Measurements from ENCODE around the gene SKP1. TPM values are rescaled to one million over a fixed set of nuclear protein-coding genes. Genes with fewer than 3 reads are reported as not detected.

SKP1 gene
- total RNA-seq, 1 experiment from 2014 or later, result 415 TPM

DNA sequence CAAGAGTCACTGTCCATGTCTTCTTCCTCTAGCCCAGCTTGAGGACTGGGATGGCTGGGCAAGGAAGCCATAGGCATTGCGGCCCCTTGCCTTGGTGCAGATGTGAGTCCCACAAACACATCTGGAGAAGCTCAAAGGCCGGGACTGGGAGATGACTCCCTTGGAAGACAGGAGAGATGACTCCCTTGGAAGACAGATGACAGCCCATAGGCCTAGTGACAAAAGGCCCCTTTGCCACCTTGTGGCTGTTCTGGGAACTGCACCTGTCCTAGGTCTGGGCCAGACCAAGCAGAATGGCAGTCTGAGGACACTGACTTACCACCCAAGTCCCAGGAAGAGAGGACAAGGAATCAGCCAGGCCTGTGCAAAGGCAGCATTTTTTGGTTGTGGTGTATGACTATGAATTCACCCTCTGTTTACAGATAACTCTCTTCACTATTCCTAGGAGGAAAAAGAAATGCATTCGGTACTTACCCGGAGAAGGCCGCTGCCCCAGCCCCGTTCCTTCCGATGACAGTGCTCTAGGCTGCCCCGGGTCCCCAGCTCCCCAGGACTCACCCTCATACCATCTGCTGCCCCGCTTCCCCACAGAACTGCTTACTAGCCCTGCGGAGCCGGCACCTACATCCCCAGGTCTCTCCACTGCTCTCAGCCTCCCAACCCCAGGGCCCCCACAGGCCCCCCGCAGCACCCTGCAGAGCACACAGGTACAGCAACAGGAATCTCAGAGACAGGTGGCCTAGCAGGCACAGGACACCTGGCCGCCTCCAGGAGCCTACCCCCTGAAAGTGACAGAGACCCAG, 30.8 kb downstream of the SKP1 start:
- no peaks in the 10 kb centered on the region for H3K27me3 Mint-ChIP-seq (ENCODE audit: insufficient read depth, unreplicated experiment)
- no peak overlapping the region for H3K27ac Mint-ChIP-seq (ENCODE audit: low read depth, unreplicated experiment)
- DNase-seq (ENCODE audit: unreplicated experiment), result peak; percentile 88
- TF ChIP-seq, protein P1, sequence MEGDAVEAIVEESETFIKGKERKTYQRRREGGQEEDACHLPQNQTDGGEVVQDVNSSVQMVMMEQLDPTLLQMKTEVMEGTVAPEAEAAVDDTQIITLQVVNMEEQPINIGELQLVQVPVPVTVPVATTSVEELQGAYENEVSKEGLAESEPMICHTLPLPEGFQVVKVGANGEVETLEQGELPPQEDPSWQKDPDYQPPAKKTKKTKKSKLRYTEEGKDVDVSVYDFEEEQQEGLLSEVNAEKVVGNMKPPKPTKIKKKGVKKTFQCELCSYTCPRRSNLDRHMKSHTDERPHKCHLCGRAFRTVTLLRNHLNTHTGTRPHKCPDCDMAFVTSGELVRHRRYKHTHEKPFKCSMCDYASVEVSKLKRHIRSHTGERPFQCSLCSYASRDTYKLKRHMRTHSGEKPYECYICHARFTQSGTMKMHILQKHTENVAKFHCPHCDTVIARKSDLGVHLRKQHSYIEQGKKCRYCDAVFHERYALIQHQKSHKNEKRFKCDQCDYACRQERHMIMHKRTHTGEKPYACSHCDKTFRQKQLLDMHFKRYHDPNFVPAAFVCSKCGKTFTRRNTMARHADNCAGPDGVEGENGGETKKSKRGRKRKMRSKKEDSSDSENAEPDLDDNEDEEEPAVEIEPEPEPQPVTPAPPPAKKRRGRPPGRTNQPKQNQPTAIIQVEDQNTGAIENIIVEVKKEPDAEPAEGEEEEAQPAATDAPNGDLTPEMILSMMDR (IDR thresholded peaks at IDR 0.05; ENCODE audit: unreplicated experiment), result peak; percentile 98
- CTCF ChIA-PET, result interaction anchor here (0.5 to 19.8 kb wide), 22 partner anchors 7 to 1023 kb away, joined by 3 to 867 read pairs (median 4); no protein-coding TSS in a partner anchor
- POLR2A ChIA-PET, result interaction anchor here (1.0 to 1.3 kb wide), 5 partner anchors 11 to 105 kb away, joined by 4 to 6 read pairs (median 5); no protein-coding TSS in a partner anchor
- peaks cover 13% of the 10 kb centered on the region for H3K4me1 Mint-ChIP-seq (ENCODE audit: insufficient read depth, unreplicated experiment)
- H3K9me3 Mint-ChIP-seq (ENCODE audit: unreplicated experiment), result no peaks in the 10 kb centered on the region
- H3K36me3 Mint-ChIP-seq (ENCODE audit: insufficient read depth, unreplicated experiment), result peaks cover 80% of the 10 kb centered on the region
- H3K4me3 Mint-ChIP-seq (ENCODE audit: unreplicated experiment), result no peak overlapping the region
- BruUV-seq (replicated peaks), result no TSS peak
- intact Hi-C loops (cut with micrococcal nuclease), result loop anchor here (1.0 kb wide), 1 partner anchor 107 kb away; no protein-coding TSS in a partner anchor

DNA sequence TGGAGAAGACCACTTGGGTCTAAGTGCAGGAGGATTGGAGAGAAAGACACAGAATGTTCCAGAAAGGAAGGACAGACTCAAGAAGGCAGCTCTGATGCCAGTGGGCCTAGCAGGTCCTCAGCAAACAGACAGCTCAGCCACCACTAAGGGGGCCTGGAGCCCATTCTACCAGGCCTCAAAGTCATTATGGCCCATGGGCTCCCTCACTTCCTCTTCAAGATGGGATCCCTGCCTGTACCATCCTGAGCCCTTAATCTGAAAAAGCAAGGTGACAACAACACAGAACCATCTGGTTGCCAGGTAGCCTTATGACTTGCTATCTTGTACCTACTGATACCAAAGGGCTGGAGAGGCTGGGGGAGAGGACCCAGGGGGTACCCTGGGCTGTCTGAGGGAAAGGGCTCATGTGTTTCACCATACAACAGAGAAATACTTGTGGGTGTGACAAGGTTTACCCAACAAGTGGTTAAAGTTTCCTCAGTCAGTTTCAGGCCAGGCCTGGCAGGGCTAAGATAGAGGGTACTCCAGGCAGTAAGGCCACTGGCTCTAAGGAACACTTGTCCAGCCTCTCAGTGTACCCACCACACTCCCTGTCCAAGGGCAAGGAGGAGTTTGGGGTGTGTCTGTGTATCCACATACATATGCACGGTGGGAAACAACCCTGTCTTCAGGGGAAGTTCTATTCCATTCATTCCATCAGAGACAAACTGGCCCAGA, 31.6 kb downstream of the SKP1 start:
- no peak for DNase-seq (ENCODE audit: unreplicated experiment)
- CTCF ChIA-PET, result interaction anchor here (0.5 to 19.8 kb wide), 17 partner anchors 7 to 1022 kb away, joined by 3 to 867 read pairs (median 4); no protein-coding TSS in a partner anchor
- TF ChIP-seq, protein P1 (IDR thresholded peaks at IDR 0.05; ENCODE audit: unreplicated experiment), result no peak
- BruUV-seq (replicated peaks), result no TSS peak
- peaks cover 73% of the 10 kb centered on the region for H3K36me3 Mint-ChIP-seq (ENCODE audit: insufficient read depth, unreplicated experiment)
- H3K27me3 Mint-ChIP-seq (ENCODE audit: insufficient read depth, unreplicated experiment), result no peaks in the 10 kb centered on the region
- intact Hi-C loops (cut with micrococcal nuclease), result loop anchor here (1.0 kb wide), 1 partner anchor 106 kb away; no protein-coding TSS in a partner anchor
- no peaks in the 10 kb centered on the region for H3K9me3 Mint-ChIP-seq (ENCODE audit: unreplicated experiment)
- no peak overlapping the region for H3K27ac Mint-ChIP-seq (ENCODE audit: low read depth, unreplicated experiment)
- H3K4me1 Mint-ChIP-seq (ENCODE audit: insufficient read depth, unreplicated experiment), result peaks cover 19% of the 10 kb centered on the region
- POLR2A ChIA-PET, result interaction anchor here (1.2 to 1.4 kb wide), 3 partner anchors 34 to 104 kb away, joined by 4 to 5 read pairs (median 5); no protein-coding TSS in a partner anchor
- no peak overlapping the region for H3K4me3 Mint-ChIP-seq (ENCODE audit: unreplicated experiment)

DNA sequence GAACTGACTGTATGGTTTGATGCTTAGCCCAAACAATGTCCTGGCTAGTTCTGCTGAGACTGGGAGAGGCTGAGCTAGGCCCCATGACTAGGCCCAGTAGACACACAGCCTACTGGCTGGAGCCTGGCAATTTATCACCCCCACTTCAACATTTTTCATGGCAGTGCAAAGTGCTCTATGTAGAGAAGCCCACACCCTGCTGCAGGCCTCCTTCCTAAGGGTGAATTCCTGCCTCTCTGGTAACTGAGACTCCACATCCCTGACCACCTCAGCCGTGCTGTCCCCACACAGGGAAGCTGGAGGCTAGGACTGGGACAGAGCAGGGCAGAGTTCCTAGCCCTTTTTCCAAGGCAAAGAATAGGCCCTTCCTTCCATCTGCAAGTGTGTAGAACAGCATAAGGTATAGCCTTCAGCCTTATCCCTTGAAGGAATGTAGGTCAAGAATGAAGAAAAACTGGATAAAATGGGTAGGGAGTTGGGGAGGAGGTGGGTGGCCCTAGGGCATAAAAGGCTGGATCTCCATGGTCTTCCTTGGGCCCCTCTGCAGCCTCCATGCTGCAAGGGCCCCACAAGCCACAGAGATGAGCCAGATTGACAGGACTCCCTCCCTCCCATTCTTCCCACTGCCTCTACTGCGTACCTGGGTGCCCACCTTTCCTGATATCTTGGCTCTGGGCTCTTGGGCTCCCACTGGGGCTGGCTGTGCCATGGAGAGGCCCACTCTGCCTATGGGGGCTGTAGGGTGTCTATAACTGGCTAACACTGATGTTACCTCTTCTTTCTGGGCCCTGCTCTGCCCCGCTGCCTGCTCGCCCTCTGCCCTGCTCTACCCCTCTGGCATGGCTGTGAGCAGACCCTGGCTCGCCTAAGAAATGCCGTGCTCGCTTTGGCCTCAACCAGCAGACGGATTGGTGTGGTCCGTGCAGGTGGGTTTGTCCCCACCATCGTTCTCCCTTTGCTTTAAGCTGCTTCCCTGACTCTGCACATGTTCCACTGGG, 32.5 kb downstream of the SKP1 start:
- TF ChIP-seq, protein P1 (IDR thresholded peaks at IDR 0.05; ENCODE audit: unreplicated experiment), result no peak
- Mint-ChIP-seq H3K27ac (ENCODE audit: low read depth, unreplicated experiment) (no peak overlapping the region), H3K4me3 (ENCODE audit: unreplicated experiment) (no peak overlapping the region), H3K36me3 (ENCODE audit: insufficient read depth, unreplicated experiment) (peaks cover 72% of the 10 kb centered on the region), H3K4me1 (ENCODE audit: insufficient read depth, unreplicated experiment) (peaks cover 17% of the 10 kb centered on the region), H3K9me3 (ENCODE audit: unreplicated experiment) (no peaks in the 10 kb centered on the region), H3K27me3 (ENCODE audit: insufficient read depth, unreplicated experiment) (no peaks in the 10 kb centered on the region)
- no peak for DNase-seq (ENCODE audit: unreplicated experiment)
- no TSS peak for BruUV-seq (replicated peaks)
- ChIA-PET CTCF (interaction anchor here (0.5 to 19.8 kb wide), 11 partner anchors 8 to 1176 kb away, joined by 3 to 867 read pairs (median 3); no protein-coding TSS in a partner anchor), POLR2A (interaction anchor here (1.0 to 1.4 kb wide), 3 partner anchors 32 to 105 kb away, joined by 3 to 5 read pairs (median 4); partner anchors contain the start of gene SKP1)
- intact Hi-C loops (cut with micrococcal nuclease), result no loop called here
